GM19023 (cell line): ENCODE data around the gene KDM7A.

Experiments
- ATAC-seq: cut with Tn5 transposase; IDR thresholded peaks from one replicate; pipeline ENCODE4 v1.9.1; 2021; ENCODE audit warnings: mild to moderate bottlenecking, moderate library complexity; ENCODE audit not compliant: unreplicated experiment

The KDM7A gene

GRCh38 chr7:140085447-140085846 is 91.3 kb downstream of the KDM7A start:
- ATAC-seq = no peak

GRCh38 chr7:140084972-140085371 is 91.8 kb downstream of the KDM7A start:
- peak; percentile 89 for ATAC-seq

GRCh38 chr7:140084142-140084655 is 92.6 kb downstream of the KDM7A start:
- ATAC-seq = no peak

GRCh38 chr7:140082770-140083169 is 94.0 kb downstream of the KDM7A start:
- no peak for ATAC-seq

GRCh38 chr7:140081774-140082425 is 94.9 kb downstream of the KDM7A start:
- ATAC-seq = no peak

GRCh38 chr7:140080919-140081318 is 95.9 kb downstream of the KDM7A start:
- ATAC-seq = no peak

- ATAC-seq = no peak
Measured at GRCh38 chr7:140079121-140079536, 97.7 kb downstream of the KDM7A start.

GRCh38 chr7:140078392-140078791 is 98.4 kb downstream of the KDM7A start:
- ATAC-seq = no peak

GRCh38 chr7:140074780-140075179 is 102.0 kb downstream of the KDM7A start:
- no peak for ATAC-seq

GRCh38 chr7:140070546-140070945 is 106.2 kb downstream of the KDM7A start:
- no peak for ATAC-seq

GRCh38 chr7:140069298-140069949 is 107.4 kb downstream of the KDM7A start:
- ATAC-seq = no peak

GRCh38 chr7:140068033-140068432 is 108.8 kb downstream of the KDM7A start:
- ATAC-seq = no peak

- no peak for ATAC-seq
Measured at GRCh38 chr7:140067052-140067451, 109.7 kb downstream of the KDM7A start.

GRCh38 chr7:140062528-140063299 is 114.1 kb downstream of the KDM7A start, which contains the start of gene PARP12:
Gene PARP12, minus strand, starts transcription at chr7:140062951. Its CDS starts 104 bp downstream, at chr7:140062847.
- ATAC-seq = peak; percentile 86

GRCh38 chr7:140062118-140062527 is 114.7 kb downstream of the KDM7A start:
- peak; percentile 49 for ATAC-seq

- ATAC-seq = no peak
Measured at GRCh38 chr7:140061607-140061930, 115.2 kb downstream of the KDM7A start.

GRCh38 chr7:140060788-140061606 is 115.8 kb downstream of the KDM7A start:
- no peak for ATAC-seq

- ATAC-seq = no peak
Measured at GRCh38 chr7:140060243-140060630, 116.5 kb downstream of the KDM7A start.

GRCh38 chr7:140059273-140060242 is 117.2 kb downstream of the KDM7A start:
- ATAC-seq = no peak

GRCh38 chr7:140058517-140058916 is 118.3 kb downstream of the KDM7A start:
- no peak for ATAC-seq
